Ovary (tissue), 9 donors: ENCODE measurements around the gene SCUBE2. TPM values are rescaled to one million over a fixed set of nuclear protein-coding genes. Genes with fewer than 3 reads are reported as not detected.

Source experiments
- DNase-seq, 5 donors: peaks; one replicate each; pipeline ENCODE4 v3.0.0-alpha.2; 2019 to 2020
- H3K27ac ChIP-seq, 2 donors: fragments of 200-600 bp; one replicate each; pipeline versions ENCODE4 v1.5.1 to v1.8.0; 2019 to 2022
- H3K27me3 ChIP-seq: fragments of 200-600 bp; one replicate; pipeline ENCODE4 v1.8.0; 2022
- H3K36me3 ChIP-seq: fragments of 200-600 bp; sonication (generic); one replicate; pipeline ENCODE4 v1.5.1; 2019
- H3K4me1 ChIP-seq: one replicate; pipeline ENCODE4 v1.8.1; 2013; ENCODE audit warnings: mild to moderate bottlenecking, moderate library complexity; ENCODE audit not compliant: insufficient read depth
- H3K4me3 ChIP-seq: fragments of 200-600 bp; sonication (generic); one replicate; pipeline ENCODE4 v1.5.1; 2017
- H3K9me3 ChIP-seq, 2 donors: fragments of 200-600 bp in 1 of 2; sonication (generic) in 1 of 2; one replicate each; pipeline versions ENCODE4 v1.5.1 to v1.8.1; 2013 to 2019; ENCODE audit warnings: mild to moderate bottlenecking in 1 of 2, moderate library complexity in 1 of 2
- EP300 ChIP-seq: sonication (generic); formaldehyde crosslinking; IDR thresholded peaks from one replicate; pipeline ENCODE4 v1.6.1; 2017; ENCODE audit warnings: antibody characterized with exemption
- POLR2A ChIP-seq: fragments of 450-650 bp; IDR thresholded peaks from one replicate; pipeline ENCODE4 v1.6.1; 2017; ENCODE audit warnings: antibody characterized with exemption, mild to moderate bottlenecking, moderate library complexity
- WGBS, 3 donors: extraction: QIAGEN DNeasy Blood & Tissue Kit in 1 of 3; methylation state at CpG; one replicate each; pipeline versions ENCODE4 v1.1.5 to v1.1.7; 2013 to 2017; 5-methylcytosine and 5-hydroxymethylcytosine counted together
- intact Hi-C, 4 donors: fragments of 100-400 bp; cut with DNase I; formaldehyde crosslinking; loops; one replicate each; pipeline versions ENCODE4 v1.11.0 to v1.15.1; 2022 to 2023
- polyA plus RNA-seq, 2 donors: library from polyadenylated mRNA; stranded (reverse); fragments of 200-250 nt in 1 of 2; fragments of 350-450 nt in 1 of 2; fragmentation: Illumina TruSeq in 1 of 2; extraction: RNeasy Lipid Tissue Mini Kit (QIAGEN cat#74804) in 1 of 2; gene quantifications; one replicate each; pipeline ENCODE4 v1.2.3, GENCODE V29; 2013 to 2014
- total RNA-seq, 7 donors: library from RNA; depleted of rRNA in 2 of 7; stranded (reverse); fragments of >200 nt in 2 of 7; fragmentation: NEBNext Ultra II Directional in 3 of 7; extraction: Animal tissue kit (Norgen Biotek cat#: 25700) in 3 of 7; gene quantifications; one replicate each; pipeline versions ENCODE4 v1.1.0 to v1.2.4, GENCODE V29; 2016 to 2023
- TF ChIP-seq, protein P1 (sequence below), 3 donors: fragments of 450-650 bp in 2 of 3; fragments of 200-600 bp in 1 of 3; IDR thresholded peaks; one replicate each; pipeline versions ENCODE4 v1.5.1 to v1.8.0; 2016 to 2022; ENCODE audit warnings: antibody characterized with exemption in 3 of 3, mild to moderate bottlenecking in 1 of 3
- donor health status: DM: no; HTN: no; CAD: no; lungs with moderate emphysema.
- donor health status: DM: no; HTN: no; CAD: no.
- donor health status: Bipolar disorder and iron deficiency.
- donor health status: DM: yes; HTN: yes; CAD: no.
- donor health status: DM: no; HTN: no; CAD: no.
- donor health status: DM: yes; HTN: yes; CAD: no.

Gene SCUBE2
- total and polyA plus RNA-seq, 9 donors, result 0.12 to 8.2 (median 1.00) TPM

DNA sequence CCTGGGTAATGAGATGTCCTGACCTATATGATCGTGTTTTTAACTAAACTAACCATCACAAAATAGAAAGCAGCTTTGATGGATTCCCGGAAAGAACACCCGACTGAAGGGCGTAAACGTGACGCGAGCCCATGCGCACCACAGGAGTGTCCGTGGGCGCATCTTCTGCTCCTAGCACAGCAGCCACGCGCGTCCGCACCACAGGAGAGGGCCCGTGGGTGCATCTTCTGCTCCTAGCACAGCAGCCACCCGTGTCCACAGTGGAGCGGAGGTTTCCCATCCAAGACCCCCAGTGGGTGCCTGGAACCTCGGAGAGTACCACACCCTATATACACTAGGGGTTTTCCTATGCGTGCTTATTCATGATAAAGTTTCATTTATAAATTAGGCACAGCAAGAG lies 51.5 kb downstream of the SCUBE2 start:
- H3K36me3 ChIP-seq, result no peaks in the 10 kb centered on the region
- H3K4me1 ChIP-seq, result no peaks in the 10 kb centered on the region
- H3K4me3 ChIP-seq, result no peak overlapping the region
- TF ChIP-seq, protein P1, sequence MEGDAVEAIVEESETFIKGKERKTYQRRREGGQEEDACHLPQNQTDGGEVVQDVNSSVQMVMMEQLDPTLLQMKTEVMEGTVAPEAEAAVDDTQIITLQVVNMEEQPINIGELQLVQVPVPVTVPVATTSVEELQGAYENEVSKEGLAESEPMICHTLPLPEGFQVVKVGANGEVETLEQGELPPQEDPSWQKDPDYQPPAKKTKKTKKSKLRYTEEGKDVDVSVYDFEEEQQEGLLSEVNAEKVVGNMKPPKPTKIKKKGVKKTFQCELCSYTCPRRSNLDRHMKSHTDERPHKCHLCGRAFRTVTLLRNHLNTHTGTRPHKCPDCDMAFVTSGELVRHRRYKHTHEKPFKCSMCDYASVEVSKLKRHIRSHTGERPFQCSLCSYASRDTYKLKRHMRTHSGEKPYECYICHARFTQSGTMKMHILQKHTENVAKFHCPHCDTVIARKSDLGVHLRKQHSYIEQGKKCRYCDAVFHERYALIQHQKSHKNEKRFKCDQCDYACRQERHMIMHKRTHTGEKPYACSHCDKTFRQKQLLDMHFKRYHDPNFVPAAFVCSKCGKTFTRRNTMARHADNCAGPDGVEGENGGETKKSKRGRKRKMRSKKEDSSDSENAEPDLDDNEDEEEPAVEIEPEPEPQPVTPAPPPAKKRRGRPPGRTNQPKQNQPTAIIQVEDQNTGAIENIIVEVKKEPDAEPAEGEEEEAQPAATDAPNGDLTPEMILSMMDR (IDR thresholded peaks at IDR 0.05), result no peak
- TF ChIP-seq EP300, result no peak
- TF ChIP-seq POLR2A, result no peak
- no peaks in the 10 kb centered on the region for H3K27me3 ChIP-seq
- WGBS, 3 donors, result 92 to 97% (median 95%) methylated on average over 19 of the region's 19 CpGs
- H3K27ac ChIP-seq, result no peak overlapping the region
- intact Hi-C loops, result no loop called here
- no peaks in the 10 kb centered on the region for H3K9me3 ChIP-seq
- DNase-seq, result no peak

- TF ChIP-seq, protein P1 (IDR thresholded peaks at IDR 0.05), result no peak
- TF ChIP-seq POLR2A, result no peak
- TF ChIP-seq EP300, result no peak
- Histone ChIP-seq H3K9me3 (no peaks in the 10 kb centered on the region), H3K27me3 (no peaks in the 10 kb centered on the region), H3K36me3 (no peaks in the 10 kb centered on the region), H3K27ac (no peak overlapping the region), H3K4me3 (no peak overlapping the region), H3K4me1 (no peaks in the 10 kb centered on the region)
- WGBS, 3 donors, result 90 to 95% (median 93%) methylated on average over 9 of the region's 9 CpGs
- DNase-seq, result no peak
- intact Hi-C loops, result no loop called here
Observed at GRCh38 chr11:9039198-9039597, 52.2 kb downstream of the SCUBE2 start.

DNA sequence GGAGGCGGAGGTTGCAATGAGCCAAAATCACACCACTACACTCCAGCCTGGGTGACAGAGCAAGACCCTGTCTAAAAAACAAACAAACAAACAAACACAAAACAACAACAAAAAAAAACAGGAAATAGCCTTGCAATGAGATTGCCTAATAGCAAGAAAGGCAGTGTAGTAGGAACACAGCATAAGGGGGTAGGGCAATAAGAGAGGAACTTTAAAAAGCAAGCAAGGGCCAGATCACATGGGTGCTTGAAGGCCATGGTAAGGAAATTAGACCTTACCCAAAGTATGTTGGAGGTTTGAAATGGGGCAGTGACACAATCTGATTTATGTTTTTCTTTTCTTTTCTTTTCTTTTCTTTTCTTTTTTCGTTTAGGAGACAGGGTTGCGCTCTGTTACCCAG lies 52.9 kb downstream of the SCUBE2 start:
- 91 to 96% (median 96%) methylated on average over 3 of the region's 3 CpGs for WGBS, 3 donors
- Histone ChIP-seq H3K36me3 (no peaks in the 10 kb centered on the region), H3K4me3 (no peak overlapping the region), H3K4me1 (no peaks in the 10 kb centered on the region), H3K9me3 (no peaks in the 10 kb centered on the region), H3K27ac (no peak overlapping the region), H3K27me3 (no peaks in the 10 kb centered on the region)
- TF ChIP-seq, protein P1 (IDR thresholded peaks at IDR 0.05), result no peak
- TF ChIP-seq EP300 (no peak), POLR2A (no peak)
- DNase-seq, result no peak
- intact Hi-C loops, result no loop called here

DNA sequence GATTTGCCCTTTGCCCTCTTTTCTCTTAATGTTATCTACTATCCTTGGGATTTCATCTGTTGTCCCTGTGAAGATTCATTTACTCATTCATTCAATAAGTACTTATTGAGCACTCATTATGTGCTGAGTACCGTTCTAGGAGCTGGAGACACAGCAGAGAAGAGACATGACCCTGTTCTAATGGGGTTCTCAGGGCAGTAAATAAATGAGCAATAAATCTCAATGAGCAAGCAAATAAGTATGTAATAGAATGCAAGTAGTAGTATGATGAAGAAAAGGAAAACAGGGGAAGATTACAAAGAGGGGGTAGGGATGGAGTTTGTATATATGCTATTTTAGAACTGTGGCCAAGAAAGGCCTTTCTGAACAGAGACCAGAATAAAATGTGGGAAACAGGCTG lies 53.4 kb downstream of the SCUBE2 start:
- H3K27me3 ChIP-seq, result no peaks in the 10 kb centered on the region
- intact Hi-C loops, result no loop called here
- no peak for DNase-seq
- no peak overlapping the region for H3K27ac ChIP-seq
- H3K36me3 ChIP-seq, result no peaks in the 10 kb centered on the region
- WGBS, 3 donors, result 66 to 74% (median 72%) methylated on average over 1 of the region's 1 CpG
- TF ChIP-seq, protein P1 (IDR thresholded peaks at IDR 0.05), result no peak
- no peak for TF ChIP-seq EP300
- no peak for TF ChIP-seq POLR2A
- no peaks in the 10 kb centered on the region for H3K9me3 ChIP-seq
- no peaks in the 10 kb centered on the region for H3K4me1 ChIP-seq
- no peak overlapping the region for H3K4me3 ChIP-seq
